Hepatocyte (in vitro differentiated cells): Measurements from ENCODE around the gene AP3M1.

Experiments used
- CTCF ChIP-seq: fragments of 200-600 bp; sonication (generic); IDR thresholded peaks from 2 replicates; pipeline ENCODE4 v1.5.1; 2016; ENCODE audit warnings: antibody characterized with exemption, mild to moderate bottlenecking; ENCODE audit not compliant: poor library complexity
- EZH2 ChIP-seq: fragments of 200-600 bp; sonication (generic); IDR thresholded peaks from 2 replicates; pipeline ENCODE4 v1.6.1; 2016; ENCODE audit warnings: antibody characterized with exemption, mild to moderate bottlenecking, borderline replicate concordance
- EZH2phosphoT487 ChIP-seq: fragments of 200-600 bp; sonication (generic); IDR thresholded peaks from one replicate; pipeline ENCODE4 v1.6.1; 2018; ENCODE audit warnings: antibody characterized with exemption, mild to moderate bottlenecking, low read depth, moderate library complexity; ENCODE audit not compliant: unreplicated experiment, severe bottlenecking

- no peak for TF ChIP-seq CTCF
- TF ChIP-seq EZH2, result no peak
- no peak for TF ChIP-seq EZH2phosphoT487
These were observed 29.3 kb downstream of the AP3M1 start for GRCh38 chr10:74121368-74121767.
